GM12878 (cell line): ENCODE measurements around the gene SRPX2. TPM values are rescaled to one million over a fixed set of nuclear protein-coding genes. Genes with fewer than 3 reads are reported as not detected.

Experiments
- ATAC-seq: fragments of 200-7000 bp; cut with Tn5 transposase; 3 replicates; pipeline ENCODE4 v1.9.1; 2020; ENCODE audit warnings: mild to moderate bottlenecking, moderate library complexity
- BruUV-seq: library from RNA; stranded (reverse); fragments of 400-500 nt; replicated peaks from 2 replicates; lab custom pipeline; 2021; lab: Mats Ljungman, UMichigan
- CTCF ChIA-PET: fragments of 300-600 bp; sonication (Branson Sonifier 250); formaldehyde crosslinking; extraction: SDS; loops from one replicate; lab custom pipeline; 2021; ENCODE audit warnings: inconsistent platforms; lab: Yijun Ruan, JAX
- POLR2A ChIA-PET: fragments of 350-600 bp; formaldehyde crosslinking; extraction: SDS; loops from one replicate; lab custom pipeline; 2021; ENCODE audit warnings: inconsistent platforms; lab: Charles Lee
- RAD21 ChIA-PET: fragments of 300-600 bp; sonication (Branson Sonifier 250); formaldehyde crosslinking; loops from one replicate; lab custom pipeline; 2023; ENCODE audit warnings: antibody characterized with exemption; ENCODE audit not compliant: unreplicated experiment; lab: Charles Lee
- SMC1A ChIA-PET: fragments of 300-600 bp; sonication (Branson Sonifier 250); formaldehyde crosslinking; loops from one replicate; lab custom pipeline; 2023; ENCODE audit not compliant: unreplicated experiment, uncharacterized antibody; lab: Charles Lee
- DNase-seq: peaks from one replicate; pipeline ENCODE4 v3.0.0-alpha.2; 2011; ENCODE audit warnings: low read depth, low spot score
- FAIRE-seq: peaks from 3 replicates; lab custom pipeline; 2011; peaks lifted over from hg19 to GRCh38; lab: Jason Lieb, UNC
- H2AFZ ChIP-seq: 2 replicates; pipeline ENCODE4 v1.6.0; 2011; ENCODE audit warnings: low read depth, low read length, control low read depth; ENCODE audit not compliant: control insufficient read depth
- H3K27ac ChIP-seq: 2 replicates; pipeline ENCODE4 v1.5.1; 2011; ENCODE audit warnings: control low read depth; ENCODE audit not compliant: control insufficient read depth, insufficient read depth
- H3K27me3 ChIP-seq, 2 experiments: replicated peaks in 1 of 2; 2 replicates each; pipeline versions ENCODE4 v1.6.0 to v1.6.1; 2011; ENCODE audit warnings: low read length in 1 of 2; ENCODE audit not compliant: control insufficient read depth in 2 of 2, insufficient read depth in 2 of 2
- H3K36me3 ChIP-seq, 2 experiments: 2 replicates each; pipeline ENCODE4 v1.5.1; 2011; ENCODE audit warnings: low read length in 1 of 2; ENCODE audit not compliant: control insufficient read depth in 2 of 2, insufficient read depth in 2 of 2
- H3K4me1 ChIP-seq: 2 replicates; pipeline ENCODE4 v1.6.1; 2011; ENCODE audit warnings: mild to moderate bottlenecking, low read length, moderate library complexity, mixed read lengths; ENCODE audit not compliant: control insufficient read depth, insufficient read depth
- H3K4me2 ChIP-seq: 2 replicates; pipeline ENCODE4 v1.6.0; 2011; ENCODE audit warnings: control low read depth; ENCODE audit not compliant: control insufficient read depth, insufficient read depth
- H3K4me3 ChIP-seq: fragments of 200-600 bp; sonication (generic); 2 replicates; pipeline ENCODE4 v1.5.1; 2016
- H3K79me2 ChIP-seq: 2 replicates; pipeline ENCODE4 v1.6.0; 2011; ENCODE audit warnings: low read length; ENCODE audit not compliant: control insufficient read depth, insufficient read depth
- H3K9ac ChIP-seq: 2 replicates; pipeline ENCODE4 v1.8.0; 2011; ENCODE audit warnings: low read length, control low read depth, mixed read lengths; ENCODE audit not compliant: control insufficient read depth, insufficient read depth
- H3K9me3 ChIP-seq: replicated peaks from 3 replicates; pipeline ENCODE4 v1.5.1; 2011; ENCODE audit warnings: mild to moderate bottlenecking, low read length; ENCODE audit not compliant: control insufficient read depth, insufficient read depth
- H4K20me1 ChIP-seq: 2 replicates; pipeline ENCODE4 v1.6.0; 2011; ENCODE audit not compliant: control insufficient read depth, insufficient read depth
- PAX8 ChIP-seq: fragments of 450-650 bp; IDR thresholded peaks from 2 replicates; pipeline ENCODE4 v1.6.1; 2017; ENCODE audit warnings: mild to moderate bottlenecking, moderate library complexity
- SUZ12 ChIP-seq: fragments of 200-600 bp; sonication (generic); IDR thresholded peaks from one replicate; pipeline ENCODE4 v1.6.1; 2018; ENCODE audit warnings: antibody characterized with exemption, mild to moderate bottlenecking; ENCODE audit not compliant: unreplicated experiment
- WGBS: methylation state at CpG from one replicate; pipeline ENCODE4 v1.1.6; 2016; ENCODE audit warnings: low lambda C conversion rate; ENCODE audit not compliant: insufficient replicate concordance, insufficient coverage; ENCODE audit errors: missing lambda C conversion rate; 5-methylcytosine and 5-hydroxymethylcytosine counted together
- in situ Hi-C: fragments of 300-500 bp; cut with MboI; formaldehyde crosslinking; loops from 9 replicates; pipeline ENCODE4 v1.14.3; 2018; ENCODE audit warnings: mixed read lengths
- intact Hi-C: fragments of 100-400 bp; cut with micrococcal nuclease; formaldehyde crosslinking; loops from one replicate; pipeline ENCODE4 v1.14.2; 2022; ENCODE audit not compliant: unreplicated experiment
- polyA plus RNA-seq, 11 experiments: library from polyadenylated mRNA; depleted of rRNA in 4 of 11; unstranded in 6 of 11; stranded (reverse) in 5 of 11; fragments of >200 nt; fragmentation: Nextera tagmentation in 4 of 11; fragmentation: Illumina TruSeq in 1 of 11; extraction: Ambion mirVana in 4 of 11; extraction: Trizol in 1 of 11; gene quantifications; 1 replicate in 1 of 11; 2 replicates in 10 of 11; pipeline versions ENCODE4 v1.2.1 to v1.2.3, GENCODE V29; 2011 to 2016; ENCODE audit warnings: inconsistent platforms in 2 of 11, missing spikeins in 2 of 11, low read depth in 1 of 11
- total RNA-seq, 4 experiments: library from RNA; depleted of rRNA in 3 of 4; stranded (reverse); fragments of >200 nt in 3 of 4; fragmentation: Illumina TruSeq in 1 of 4; extraction: Trizol in 1 of 4; gene quantifications; 2 replicates each; pipeline versions ENCODE4 v1.2.1 to v1.2.3, GENCODE V29; 2013 to 2021
- TF ChIP-seq, protein P1 (sequence below): IDR thresholded peaks from 2 replicates; pipeline ENCODE4 v1.6.1; 2012; ENCODE audit warnings: mild to moderate bottlenecking, low read depth, low read length
- TF ChIP-seq, protein P2 (sequence below), 3 experiments: IDR thresholded peaks in 2 of 3; conservative IDR thresholded peaks in 1 of 3; 2 replicates each; pipeline ENCODE4 v1.5.1; 2011; ENCODE audit warnings: low read depth in 3 of 3, low read length in 3 of 3, mild to moderate bottlenecking in 3 of 3, control low read depth in 2 of 3, moderate library complexity in 2 of 3, inconsistent platforms in 1 of 3, mixed read lengths in 1 of 3; ENCODE audit not compliant: control insufficient read depth in 2 of 3, insufficient read depth in 1 of 3; ENCODE audit errors: extremely low read depth in 1 of 3
- TF ChIP-seq, protein P3 (sequence below): IDR thresholded peaks from 2 replicates; pipeline ENCODE4 v1.6.1; 2011; ENCODE audit warnings: borderline replicate concordance, low read depth, mild to moderate bottlenecking, moderate library complexity, mixed read lengths, low read length; ENCODE audit not compliant: insufficient read depth; ENCODE audit errors: extremely low read length

Gene SRPX2
- total and polyA plus RNA-seq, 10 of the 15 experiments (the other 5 are each of a cell fraction or from before 2014, with no cell fraction given), result not detected

DNA sequence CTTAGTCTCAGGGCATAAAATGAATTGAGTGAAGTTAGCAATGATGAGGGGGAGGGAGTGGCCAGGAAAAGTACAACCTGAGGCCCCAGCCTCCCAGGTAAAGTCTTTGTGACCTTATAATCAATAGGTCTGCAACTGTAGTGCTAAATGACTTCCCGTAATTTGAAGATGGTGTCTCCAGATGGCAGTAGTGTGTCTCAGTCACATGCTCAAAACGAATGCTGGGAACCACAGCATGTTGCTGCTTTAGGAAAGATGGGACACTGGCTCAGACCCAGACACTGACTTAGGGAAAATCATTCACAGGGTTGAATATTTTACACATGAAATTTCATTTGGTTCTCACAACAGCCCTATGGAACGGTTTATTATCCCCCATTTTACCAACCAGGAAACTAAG is 10.3 kb downstream of the SRPX2 start:
- no peak overlapping the region for H3K4me3 ChIP-seq
- WGBS, result 29% methylated on average over 3 of the region's 3 CpGs
- FAIRE-seq (no peak), ATAC-seq (0 out of 3 replicates have a peak, but pooled peaks have one; percentile 30), DNase-seq (no peak)
- no peaks in the 10 kb centered on the region for H3K9me3 ChIP-seq
- intact Hi-C loops (no loop called here), in situ Hi-C loops (no loop called here)
- H3K9ac ChIP-seq, result no peak overlapping the region
- no peak overlapping the region for H3K27ac ChIP-seq
- H4K20me1 ChIP-seq, result no peaks in the 10 kb centered on the region
- POLR2A ChIA-PET, result no interaction called here
- H3K79me2 ChIP-seq, result no peaks in the 10 kb centered on the region
- RAD21 ChIA-PET, result no interaction called here
- H3K36me3 ChIP-seq, result no peaks in the 10 kb centered on the region
- BruUV-seq, result no TSS peak
- H3K4me2 ChIP-seq, result no peak overlapping the region
- no peaks in the 10 kb centered on the region for H3K4me1 ChIP-seq
- no peak overlapping the region for H2AFZ ChIP-seq
- CTCF ChIA-PET, result interaction anchor here (1.4 to 2.4 kb wide), 2 partner anchors 17 to 39 kb away, joined by 3 to 9 read pairs; no protein-coding TSS in a partner anchor
- H3K27me3 ChIP-seq, result no peaks in the 10 kb centered on the region; a peak in 1 of 4 replicates
- TF ChIP-seq, protein P1, sequence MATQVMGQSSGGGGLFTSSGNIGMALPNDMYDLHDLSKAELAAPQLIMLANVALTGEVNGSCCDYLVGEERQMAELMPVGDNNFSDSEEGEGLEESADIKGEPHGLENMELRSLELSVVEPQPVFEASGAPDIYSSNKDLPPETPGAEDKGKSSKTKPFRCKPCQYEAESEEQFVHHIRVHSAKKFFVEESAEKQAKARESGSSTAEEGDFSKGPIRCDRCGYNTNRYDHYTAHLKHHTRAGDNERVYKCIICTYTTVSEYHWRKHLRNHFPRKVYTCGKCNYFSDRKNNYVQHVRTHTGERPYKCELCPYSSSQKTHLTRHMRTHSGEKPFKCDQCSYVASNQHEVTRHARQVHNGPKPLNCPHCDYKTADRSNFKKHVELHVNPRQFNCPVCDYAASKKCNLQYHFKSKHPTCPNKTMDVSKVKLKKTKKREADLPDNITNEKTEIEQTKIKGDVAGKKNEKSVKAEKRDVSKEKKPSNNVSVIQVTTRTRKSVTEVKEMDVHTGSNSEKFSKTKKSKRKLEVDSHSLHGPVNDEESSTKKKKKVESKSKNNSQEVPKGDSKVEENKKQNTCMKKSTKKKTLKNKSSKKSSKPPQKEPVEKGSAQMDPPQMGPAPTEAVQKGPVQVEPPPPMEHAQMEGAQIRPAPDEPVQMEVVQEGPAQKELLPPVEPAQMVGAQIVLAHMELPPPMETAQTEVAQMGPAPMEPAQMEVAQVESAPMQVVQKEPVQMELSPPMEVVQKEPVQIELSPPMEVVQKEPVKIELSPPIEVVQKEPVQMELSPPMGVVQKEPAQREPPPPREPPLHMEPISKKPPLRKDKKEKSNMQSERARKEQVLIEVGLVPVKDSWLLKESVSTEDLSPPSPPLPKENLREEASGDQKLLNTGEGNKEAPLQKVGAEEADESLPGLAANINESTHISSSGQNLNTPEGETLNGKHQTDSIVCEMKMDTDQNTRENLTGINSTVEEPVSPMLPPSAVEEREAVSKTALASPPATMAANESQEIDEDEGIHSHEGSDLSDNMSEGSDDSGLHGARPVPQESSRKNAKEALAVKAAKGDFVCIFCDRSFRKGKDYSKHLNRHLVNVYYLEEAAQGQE, result no peak
- TF ChIP-seq, protein P2, sequence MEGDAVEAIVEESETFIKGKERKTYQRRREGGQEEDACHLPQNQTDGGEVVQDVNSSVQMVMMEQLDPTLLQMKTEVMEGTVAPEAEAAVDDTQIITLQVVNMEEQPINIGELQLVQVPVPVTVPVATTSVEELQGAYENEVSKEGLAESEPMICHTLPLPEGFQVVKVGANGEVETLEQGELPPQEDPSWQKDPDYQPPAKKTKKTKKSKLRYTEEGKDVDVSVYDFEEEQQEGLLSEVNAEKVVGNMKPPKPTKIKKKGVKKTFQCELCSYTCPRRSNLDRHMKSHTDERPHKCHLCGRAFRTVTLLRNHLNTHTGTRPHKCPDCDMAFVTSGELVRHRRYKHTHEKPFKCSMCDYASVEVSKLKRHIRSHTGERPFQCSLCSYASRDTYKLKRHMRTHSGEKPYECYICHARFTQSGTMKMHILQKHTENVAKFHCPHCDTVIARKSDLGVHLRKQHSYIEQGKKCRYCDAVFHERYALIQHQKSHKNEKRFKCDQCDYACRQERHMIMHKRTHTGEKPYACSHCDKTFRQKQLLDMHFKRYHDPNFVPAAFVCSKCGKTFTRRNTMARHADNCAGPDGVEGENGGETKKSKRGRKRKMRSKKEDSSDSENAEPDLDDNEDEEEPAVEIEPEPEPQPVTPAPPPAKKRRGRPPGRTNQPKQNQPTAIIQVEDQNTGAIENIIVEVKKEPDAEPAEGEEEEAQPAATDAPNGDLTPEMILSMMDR (IDR thresholded peaks at IDR 0.05 in 2 of 3, conservative IDR thresholded peaks at IDR 0.05 in 1 of 3; ENCODE audit: control insufficient read depth in 2 of 3, extremely low read depth in 1 of 3, insufficient read depth in 1 of 3, low read depth in 3 of 3, low read length in 3 of 3), result 0 out of 6 replicates have a peak, but pooled peaks of 2 of the 3 experiments have one; percentile 5 to 14
- TF ChIP-seq, protein P3, sequence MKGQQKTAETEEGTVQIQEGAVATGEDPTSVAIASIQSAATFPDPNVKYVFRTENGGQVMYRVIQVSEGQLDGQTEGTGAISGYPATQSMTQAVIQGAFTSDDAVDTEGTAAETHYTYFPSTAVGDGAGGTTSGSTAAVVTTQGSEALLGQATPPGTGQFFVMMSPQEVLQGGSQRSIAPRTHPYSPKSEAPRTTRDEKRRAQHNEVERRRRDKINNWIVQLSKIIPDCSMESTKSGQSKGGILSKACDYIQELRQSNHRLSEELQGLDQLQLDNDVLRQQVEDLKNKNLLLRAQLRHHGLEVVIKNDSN, result peak; percentile 13
- TF ChIP-seq PAX8, result no peak
- no peak for TF ChIP-seq SUZ12
- SMC1A ChIA-PET, result interaction anchor here (1.3 kb wide), 1 partner anchor 39 kb away, joined by 3 read pairs; no protein-coding TSS in a partner anchor
